B cell (primary cell): ENCODE results near the gene IQCF6.
"Not testable (repeated sequence)": the region's sequence is repeated elsewhere in the genome, so short reads cannot be mapped to it uniquely, and the experiment has no call there.

ENCODE experiments used
- CTCF ChIP-seq: fragments of 200-600 bp; IDR thresholded peaks from one replicate; pipeline ENCODE4 v1.8.0; 2022; ENCODE audit warnings: antibody characterized with exemption, mild to moderate bottlenecking
- EZH2 ChIP-seq: IDR thresholded peaks from 2 replicates; pipeline ENCODE4 v1.6.1; 2012; ENCODE audit warnings: borderline replicate concordance, low read depth, mild to moderate bottlenecking, moderate library complexity, low read length; ENCODE audit not compliant: insufficient read depth, poor library complexity, severe bottlenecking

- not testable (repeated sequence) for TF ChIP-seq CTCF, EZH2
Observed at GRCh38 chr3:51742978-51743377, 36.1 kb downstream of the IQCF6 start.
